HepG2 (cell line): ENCODE measurements around the gene DNAJB5. TPM values are rescaled to one million over a fixed set of nuclear protein-coding genes. Genes with fewer than 3 reads are reported as not detected.

ENCODE experiments used
- ATAC-seq: fragments of 200-7000 bp; cut with Tn5 transposase; 3 replicates; pipeline ENCODE4 v1.9.1; 2020; ENCODE audit warnings: mild to moderate bottlenecking, moderate library complexity
- BruUV-seq: library from RNA; stranded (reverse); fragments of 400-500 nt; replicated peaks from 2 replicates; lab custom pipeline; 2021; lab: Mats Ljungman, UMichigan
- CTCF ChIA-PET: fragments of 300-600 bp; formaldehyde crosslinking; extraction: SDS; loops from one replicate; lab custom pipeline; 2021; ENCODE audit warnings: low total read pairs, inconsistent platforms, low intra/inter-chr PET ratio; lab: Yijun Ruan, JAX
- POLR2A ChIA-PET: fragments of 350-600 bp; sonication (Branson Sonifier 250); formaldehyde crosslinking; loops from one replicate; lab custom pipeline; 2020; ENCODE audit warnings: antibody characterized with exemption, inconsistent platforms; lab: Yijun Ruan, JAX
- DNase-seq: peaks from one replicate; pipeline ENCODE4 v3.0.0-alpha.2; 2015; ENCODE audit warnings: low spot score
- FAIRE-seq: peaks from 3 replicates; lab custom pipeline; 2011; peaks lifted over from hg19 to GRCh38; lab: Jason Lieb, UNC
- H2AFZ ChIP-seq: one replicate; pipeline ENCODE4 v1.6.1; 2011; ENCODE audit warnings: low read length, inconsistent platforms
- H3K27ac ChIP-seq: fragments of 300-600 bp; 3 replicates; pipeline ENCODE4 v1.8.0; 2011; ENCODE audit warnings: mixed run types, mild to moderate bottlenecking, mixed read lengths, low read length, inconsistent platforms; ENCODE audit not compliant: insufficient read depth; ENCODE audit errors: extremely low read length
- H3K27me3 ChIP-seq, 2 experiments: fragments of 200-600 bp in 1 of 2; 2 replicates in 1 of 2; 3 replicates in 1 of 2; pipeline versions ENCODE4 v1.6.0 to v1.8.0; 2011; ENCODE audit warnings: low read length in 2 of 2, mild to moderate bottlenecking in 2 of 2, moderate library complexity in 2 of 2, inconsistent platforms in 1 of 2; ENCODE audit not compliant: insufficient read depth in 2 of 2, control insufficient read depth in 1 of 2
- H3K36me3 ChIP-seq, 2 experiments: fragments of 200-600 bp in 1 of 2; replicated peaks in 1 of 2; 2 replicates in 1 of 2; 3 replicates in 1 of 2; pipeline versions ENCODE4 v1.5.1 to v1.8.0; 2011; ENCODE audit warnings: low read length in 2 of 2, inconsistent platforms in 1 of 2; ENCODE audit not compliant: insufficient read depth in 2 of 2, control insufficient read depth in 1 of 2
- H3K4me1 ChIP-seq: 2 replicates; pipeline ENCODE4 v1.5.1; 2012; ENCODE audit warnings: low read length, inconsistent platforms; ENCODE audit not compliant: insufficient read depth
- H3K4me2 ChIP-seq: 2 replicates; pipeline ENCODE4 v1.6.0; 2011; ENCODE audit warnings: low read depth, low read length, inconsistent platforms
- H3K4me3 ChIP-seq, 3 experiments: fragments of 200-600 bp in 1 of 3; sonication (generic), shearing (Covaris generic) in 1 of 3; replicated peaks in 1 of 3; 2 replicates each; pipeline ENCODE4 v1.5.1; 2011 to 2016; ENCODE audit warnings: low read length in 3 of 3, inconsistent platforms in 2 of 3, low read depth in 2 of 3, mild to moderate bottlenecking in 2 of 3, control low read depth in 1 of 3, mixed read lengths in 1 of 3; ENCODE audit not compliant: insufficient read depth in 1 of 3
- H3K79me2 ChIP-seq: one replicate; pipeline ENCODE4 v1.6.1; 2011; ENCODE audit warnings: low read length, inconsistent platforms; ENCODE audit not compliant: insufficient read depth
- H3K9ac ChIP-seq: 2 replicates; pipeline ENCODE4 v1.6.0; 2011; ENCODE audit warnings: mild to moderate bottlenecking, low read depth, low read length, inconsistent platforms; ENCODE audit not compliant: insufficient read depth
- H3K9me3 ChIP-seq: 2 replicates; pipeline ENCODE4 v1.5.1; 2012; ENCODE audit warnings: mild to moderate bottlenecking, low read length
- H4K20me1 ChIP-seq: 2 replicates; pipeline ENCODE4 v1.6.0; 2011; ENCODE audit warnings: inconsistent platforms, mild to moderate bottlenecking, low read length, moderate library complexity; ENCODE audit not compliant: insufficient read depth
- GATAD2A ChIP-seq: IDR thresholded peaks from 2 replicates; pipeline ENCODE4 v1.6.1; 2016
- MZF1 ChIP-seq: sonication (generic); formaldehyde crosslinking; IDR thresholded peaks from 2 replicates; pipeline ENCODE4 v1.8.1; 2023; ENCODE audit warnings: mild to moderate bottlenecking, missing genetic modification reagents, borderline replicate concordance
- NFE2L1 ChIP-seq: sonication (generic); formaldehyde crosslinking; IDR thresholded peaks from 2 replicates; pipeline ENCODE4 v1.4.0; 2020; ENCODE audit warnings: missing genetic modification reagents, mild to moderate bottlenecking, borderline replicate concordance
- RBM22 ChIP-seq: fragments of 200-400 bp; formaldehyde crosslinking; optimal IDR thresholded peaks from 2 replicates; pipeline ENCODE3; 2017; ENCODE audit warnings: mild to moderate bottlenecking, low read length, moderate library complexity
- RORA ChIP-seq: sonication (generic); formaldehyde crosslinking; IDR thresholded peaks from 2 replicates; pipeline ENCODE4 v1.5.0; 2020; ENCODE audit warnings: mild to moderate bottlenecking, missing genetic modification reagents, moderate library complexity
- SKIL ChIP-seq: sonication (generic); formaldehyde crosslinking; IDR thresholded peaks from 2 replicates; pipeline ENCODE4 v1.8.0; 2022; ENCODE audit warnings: missing genetic modification reagents, mild to moderate bottlenecking, moderate library complexity, borderline replicate concordance
- SRF ChIP-seq: IDR thresholded peaks from 2 replicates; pipeline ENCODE4 v1.6.1; 2011; ENCODE audit warnings: mild to moderate bottlenecking, low read depth, low read length, moderate library complexity
- TRAFD1 ChIP-seq: sonication (generic); formaldehyde crosslinking; IDR thresholded peaks from 2 replicates; pipeline ENCODE4 v1.5.1; 2020; ENCODE audit warnings: missing genetic modification reagents, mild to moderate bottlenecking, borderline replicate concordance
- ZNF580 ChIP-seq: IDR thresholded peaks from 2 replicates; pipeline ENCODE4 v1.6.1; 2016; ENCODE audit warnings: low read depth, borderline replicate concordance
- ZNF879 ChIP-seq: sonication (generic); formaldehyde crosslinking; IDR thresholded peaks from 2 replicates; pipeline ENCODE4 v1.8.1; 2023; ENCODE audit warnings: missing genetic modification reagents
- WGBS: methylation state at CpG from one replicate; pipeline ENCODE4 v1.1.6; 2017; ENCODE audit warnings: low lambda C conversion rate; 5-methylcytosine and 5-hydroxymethylcytosine counted together
- in situ Hi-C: cut with HindIII; loops from 2 replicates; pipeline ENCODE4 v1.10.0; 2017; ENCODE audit warnings: low pct_unique_long_range_greater_than_20kb; ENCODE audit not compliant: extremely low pct_ligation_motif_present
- intact Hi-C: fragments of 100-400 bp; cut with micrococcal nuclease; formaldehyde crosslinking; loops from one replicate; pipeline ENCODE4 v1.10.0; 2022; ENCODE audit not compliant: unreplicated experiment
- polyA plus RNA-seq, 8 experiments: library from polyadenylated mRNA; depleted of rRNA in 3 of 8; stranded (reverse) in 7 of 8; unstranded in 1 of 8; fragments of >200 nt; fragmentation: Illumina TruSeq in 4 of 8; extraction: Trizol in 4 of 8; gene quantifications; 2 replicates each; pipeline versions ENCODE4 v1.2.1 to v1.2.3, GENCODE V29; 2011 to 2016; ENCODE audit warnings: low read depth in 4 of 8, missing spikeins in 1 of 8, mixed read lengths in 1 of 8; ENCODE audit not compliant: insufficient read depth in 1 of 8
- total RNA-seq, 5 experiments: library from RNA; depleted of rRNA; stranded (reverse); fragments of >200 nt; fragmentation: Illumina TruSeq; extraction: Trizol; gene quantifications; 2 replicates each; pipeline ENCODE4 v1.2.3, GENCODE V29; 2016; ENCODE audit warnings: low read depth in 1 of 5

DNAJB5 gene
- total and polyA plus RNA-seq, 2 of the 13 experiments (the other 11 are each of a cell fraction or from before 2014, with no cell fraction given): 0.40 to 0.69 TPM

GRCh38 chr9:34958411-34958982 is 31.0 kb upstream of the DNAJB5 start:
- H3K27ac ChIP-seq: no peak overlapping the region
- no peak for FAIRE-seq
- no peak overlapping the region for H3K9ac ChIP-seq
- no peak overlapping the region for H2AFZ ChIP-seq
- H3K4me2 ChIP-seq: peak overlapping the region; percentile 62
- no peaks in the 10 kb centered on the region for H3K79me2 ChIP-seq
- H3K36me3 ChIP-seq: no peaks in the 10 kb centered on the region
- no peak for DNase-seq
- POLR2A ChIA-PET: no interaction called here
- H4K20me1 ChIP-seq: no peaks in the 10 kb centered on the region
- H3K4me1 ChIP-seq: no peaks in the 10 kb centered on the region; the same call in 1 of the 2 replicates
- peak; percentile 30 for ATAC-seq
- H3K4me3 ChIP-seq: peak overlapping the region; percentile 21 to 59 (median 31); a peak in 3 of 6 replicates
- BruUV-seq: no TSS peak
- in situ Hi-C loops (no loop called here), intact Hi-C loops (no loop called here)
- H3K9me3 ChIP-seq: no peaks in the 10 kb centered on the region
- CTCF ChIA-PET: no interaction called here
- WGBS: 0% methylated on average over 2 of the region's 21 CpGs
- TF ChIP-seq ZNF580 (CRISPR knock-in tag) (no peak), NFE2L1 (CRISPR knock-in tag) (no peak), MZF1 (CRISPR knock-in tag) (no peak), RBM22 (no peak), GATAD2A (CRISPR knock-in tag) (no peak), RORA (no peak)
- H3K27me3 ChIP-seq: peaks cover 3 to 28% of the 10 kb centered on the region in 2 experiments

GRCh38 chr9:34959461-34959860 is 30.1 kb upstream of the DNAJB5 start:
- Histone ChIP-seq H2AFZ (no peak overlapping the region), H3K4me3 (no peak overlapping the region), H4K20me1 (no peaks in the 10 kb centered on the region), H3K9me3 (no peaks in the 10 kb centered on the region), H3K27ac (no peak overlapping the region), H3K4me1 (no peaks in the 10 kb centered on the region; the same call in 1 of the 2 replicates), H3K9ac (no peak overlapping the region), H3K27me3 (peaks cover 3 to 28% of the 10 kb centered on the region in 2 experiments), H3K4me2 (no peak overlapping the region), H3K79me2 (no peaks in the 10 kb centered on the region), H3K36me3 (no peaks in the 10 kb centered on the region)
- FAIRE-seq: no peak
- POLR2A ChIA-PET: no interaction called here
- WGBS: 25% methylated on average over 4 of the region's 4 CpGs
- ATAC-seq: no peak
- CTCF ChIA-PET: no interaction called here
- no peak for DNase-seq
- no TSS peak for BruUV-seq
- in situ Hi-C loops (no loop called here), intact Hi-C loops (no loop called here)
- TF ChIP-seq SRF (no peak), SKIL (CRISPR knock-in tag) (no peak), ZNF879 (CRISPR knock-in tag) (no peak), TRAFD1 (CRISPR knock-in tag) (no peak)
